ENCODE measurements around the gene TTC23. TPM values are rescaled to one million over a fixed set of nuclear protein-coding genes. Genes with fewer than 3 reads are reported as not detected.

TTC23 gene
- total and polyA plus RNA-seq, 9 of the 15 experiments (the other 6 are each of a cell fraction or from before 2014, with no cell fraction given), result 0.41 to 4.5 (median 2.5) TPM

DNA sequence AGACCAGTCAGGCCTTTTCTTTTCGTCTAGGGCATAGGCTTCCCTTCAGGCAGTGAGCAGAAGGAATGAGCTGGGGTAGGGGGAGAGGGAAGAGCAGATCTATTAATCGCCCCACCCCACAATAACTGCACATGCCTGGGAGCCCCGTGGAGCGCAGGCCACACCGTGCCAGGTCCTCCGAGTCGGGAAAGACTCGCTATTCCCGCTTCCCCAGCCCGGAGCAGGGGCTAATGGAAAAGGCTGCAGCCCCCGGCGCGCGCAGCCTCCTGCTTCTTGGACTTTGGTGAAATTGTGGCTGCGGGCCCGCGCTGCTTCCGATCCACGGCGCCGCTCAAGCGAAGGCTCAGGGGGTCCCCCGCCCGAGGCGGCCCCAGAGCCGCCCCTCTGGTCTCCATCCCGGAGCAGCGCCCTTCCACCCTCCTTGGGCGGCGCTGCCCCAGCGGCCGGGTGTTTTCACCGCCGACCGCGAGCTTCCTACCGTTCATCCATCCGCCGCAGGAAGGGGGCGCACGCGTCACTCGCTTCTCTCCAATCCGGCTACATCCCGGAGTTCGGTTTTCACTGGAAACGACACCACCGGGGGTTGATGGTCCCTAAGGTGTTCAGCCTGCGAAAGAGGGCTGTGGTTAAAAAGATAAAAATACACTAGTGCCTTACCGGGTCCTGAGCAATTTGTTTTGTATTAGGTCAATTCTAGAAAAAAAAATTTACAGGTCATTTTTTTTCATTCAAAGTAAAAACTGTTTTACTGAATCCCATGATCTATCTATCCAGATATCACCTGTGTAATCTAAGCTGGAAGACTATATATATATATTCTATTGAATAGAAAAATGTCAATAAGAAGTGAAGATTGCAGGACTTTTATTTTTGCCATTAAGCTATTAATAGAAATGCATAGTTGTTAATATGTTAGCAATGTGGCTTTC is 148.9 kb downstream of the TTC23 start (continued):
- TF ChIP-seq, protein P1, sequence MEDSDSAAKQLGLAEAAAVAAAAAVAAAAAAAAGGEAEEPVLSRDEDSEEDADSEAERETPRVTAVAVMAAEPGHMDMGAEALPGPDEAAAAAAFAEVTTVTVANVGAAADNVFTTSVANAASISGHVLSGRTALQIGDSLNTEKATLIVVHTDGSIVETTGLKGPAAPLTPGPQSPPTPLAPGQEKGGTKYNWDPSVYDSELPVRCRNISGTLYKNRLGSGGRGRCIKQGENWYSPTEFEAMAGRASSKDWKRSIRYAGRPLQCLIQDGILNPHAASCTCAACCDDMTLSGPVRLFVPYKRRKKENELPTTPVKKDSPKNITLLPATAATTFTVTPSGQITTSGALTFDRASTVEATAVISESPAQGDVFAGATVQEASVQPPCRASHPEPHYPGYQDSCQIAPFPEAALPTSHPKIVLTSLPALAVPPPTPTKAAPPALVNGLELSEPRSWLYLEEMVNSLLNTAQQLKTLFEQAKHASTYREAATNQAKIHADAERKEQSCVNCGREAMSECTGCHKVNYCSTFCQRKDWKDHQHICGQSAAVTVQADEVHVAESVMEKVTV (CRISPR knock-in tag; IDR thresholded peaks at IDR 0.05), result peak; percentile 56; the same call in 1 of the 2 replicates
- TF ChIP-seq NRF1 (conservative IDR thresholded peaks at IDR 0.05 in 1 of 2, IDR thresholded peaks at IDR 0.05 in 1 of 2) (peak in 1 of 2 experiments; percentile 13; a peak in 1 of 4 replicates), CCAR2 (IDR thresholded peaks at IDR 0.05; ENCODE audit: low read depth, low read length) (no peak), SMC3 (conservative IDR thresholded peaks at IDR 0.05; ENCODE audit: insufficient read depth, low read depth, low read length) (peak; percentile 68)
- TF ChIP-seq, protein P2, sequence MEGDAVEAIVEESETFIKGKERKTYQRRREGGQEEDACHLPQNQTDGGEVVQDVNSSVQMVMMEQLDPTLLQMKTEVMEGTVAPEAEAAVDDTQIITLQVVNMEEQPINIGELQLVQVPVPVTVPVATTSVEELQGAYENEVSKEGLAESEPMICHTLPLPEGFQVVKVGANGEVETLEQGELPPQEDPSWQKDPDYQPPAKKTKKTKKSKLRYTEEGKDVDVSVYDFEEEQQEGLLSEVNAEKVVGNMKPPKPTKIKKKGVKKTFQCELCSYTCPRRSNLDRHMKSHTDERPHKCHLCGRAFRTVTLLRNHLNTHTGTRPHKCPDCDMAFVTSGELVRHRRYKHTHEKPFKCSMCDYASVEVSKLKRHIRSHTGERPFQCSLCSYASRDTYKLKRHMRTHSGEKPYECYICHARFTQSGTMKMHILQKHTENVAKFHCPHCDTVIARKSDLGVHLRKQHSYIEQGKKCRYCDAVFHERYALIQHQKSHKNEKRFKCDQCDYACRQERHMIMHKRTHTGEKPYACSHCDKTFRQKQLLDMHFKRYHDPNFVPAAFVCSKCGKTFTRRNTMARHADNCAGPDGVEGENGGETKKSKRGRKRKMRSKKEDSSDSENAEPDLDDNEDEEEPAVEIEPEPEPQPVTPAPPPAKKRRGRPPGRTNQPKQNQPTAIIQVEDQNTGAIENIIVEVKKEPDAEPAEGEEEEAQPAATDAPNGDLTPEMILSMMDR (IDR thresholded peaks at IDR 0.05 in 2 of 3, conservative IDR thresholded peaks at IDR 0.05 in 1 of 3; ENCODE audit: insufficient read depth in 2 of 3, low read depth in 1 of 3, low read length in 3 of 3), result peak; percentile 80 to 89 (median 88)

Measured in K562 (cell line).